ENCODE measurements around the gene SIRT4. TPM values are rescaled to one million over a fixed set of nuclear protein-coding genes. Genes with fewer than 3 reads are reported as not detected.

Gene SIRT4
- total RNA-seq, 1 donor from 2014 or later: 2.7 TPM

- H4K20me1 ChIP-seq (ENCODE audit: insufficient read depth, low read length): no peaks in the 10 kb centered on the region
- Mint-ChIP-seq H3K4me3 (ENCODE audit: unreplicated experiment) (no peak overlapping the region), H3K27me3 (ENCODE audit: low read depth, unreplicated experiment) (no peaks in the 10 kb centered on the region), H3K4me1 (ENCODE audit: low read depth, unreplicated experiment) (no peaks in the 10 kb centered on the region), H3K36me3 (ENCODE audit: low read depth, unreplicated experiment) (peaks cover 3% of the 10 kb centered on the region), H3K9me3 (ENCODE audit: unreplicated experiment) (peaks cover 24% of the 10 kb centered on the region), H3K27ac (ENCODE audit: unreplicated experiment) (no peak overlapping the region)
- no peak overlapping the region for H3K9ac ChIP-seq (ENCODE audit: low read length)
- DNase-seq (ENCODE audit: low read depth) (no peak), FAIRE-seq (no peak)
- H3K4me3 ChIP-seq (ENCODE audit: insufficient read depth, low read depth, low read length): no peak overlapping the region
- H2AFZ ChIP-seq (ENCODE audit: low read depth, low read length): no peak overlapping the region
- no peaks in the 10 kb centered on the region for H3K79me2 ChIP-seq (ENCODE audit: insufficient read depth, low read length)
- no peaks in the 10 kb centered on the region for H3K4me1 ChIP-seq (ENCODE audit: insufficient read depth, low read length)
- no peaks in the 10 kb centered on the region for H3K27me3 ChIP-seq (ENCODE audit: insufficient read depth, low read length)
- H3K9me3 ChIP-seq (ENCODE audit: insufficient read depth, low read depth, low read length): no peaks in the 10 kb centered on the region
- H3K27ac ChIP-seq (ENCODE audit: low read depth, low read length): no peak overlapping the region
- H3K4me2 ChIP-seq (ENCODE audit: low read length): no peak overlapping the region
- no peaks in the 10 kb centered on the region for H3K36me3 ChIP-seq (ENCODE audit: insufficient read depth, low read length)
- no peak for TF ChIP-seq EZH2 (IDR thresholded peaks at IDR 0.05; ENCODE audit: insufficient read depth, low read length)
- no peak for TF ChIP-seq CTCF (IDR thresholded peaks at IDR 0.05; ENCODE audit: insufficient read depth, low read depth, low read length)
Measured at GRCh38 chr12:120337730-120338129, 35.6 kb downstream of the SIRT4 start.

GRCh38 chr12:120339256-120339655 is 37.1 kb downstream of the SIRT4 start:
- no peak overlapping the region for H3K4me3 Mint-ChIP-seq (ENCODE audit: unreplicated experiment)
- H3K27ac Mint-ChIP-seq (ENCODE audit: unreplicated experiment): no peak overlapping the region
- no peaks in the 10 kb centered on the region for H3K9me3 ChIP-seq (ENCODE audit: insufficient read depth, low read depth, low read length)
- H3K4me3 ChIP-seq (ENCODE audit: insufficient read depth, low read depth, low read length): no peak overlapping the region
- no peak overlapping the region for H3K9ac ChIP-seq (ENCODE audit: low read length)
- peaks cover 9% of the 10 kb centered on the region for H3K36me3 Mint-ChIP-seq (ENCODE audit: low read depth, unreplicated experiment)
- no peak overlapping the region for H3K27ac ChIP-seq (ENCODE audit: low read depth, low read length)
- no peak overlapping the region for H2AFZ ChIP-seq (ENCODE audit: low read depth, low read length)
- no peak for DNase-seq (ENCODE audit: low read depth)
- peaks cover 24% of the 10 kb centered on the region for H3K9me3 Mint-ChIP-seq (ENCODE audit: unreplicated experiment)
- no peak overlapping the region for H3K4me2 ChIP-seq (ENCODE audit: low read length)
- H3K27me3 ChIP-seq (ENCODE audit: insufficient read depth, low read length): no peaks in the 10 kb centered on the region
- FAIRE-seq: no peak
- H3K4me1 ChIP-seq (ENCODE audit: insufficient read depth, low read length): no peaks in the 10 kb centered on the region
- no peaks in the 10 kb centered on the region for H3K36me3 ChIP-seq (ENCODE audit: insufficient read depth, low read length)
- no peaks in the 10 kb centered on the region for H3K27me3 Mint-ChIP-seq (ENCODE audit: low read depth, unreplicated experiment)
- H4K20me1 ChIP-seq (ENCODE audit: insufficient read depth, low read length): no peaks in the 10 kb centered on the region
- H3K79me2 ChIP-seq (ENCODE audit: insufficient read depth, low read length): no peaks in the 10 kb centered on the region
- no peaks in the 10 kb centered on the region for H3K4me1 Mint-ChIP-seq (ENCODE audit: low read depth, unreplicated experiment)
- TF ChIP-seq CTCF (IDR thresholded peaks at IDR 0.05; ENCODE audit: insufficient read depth, low read depth, low read length) (no peak), EZH2 (IDR thresholded peaks at IDR 0.05; ENCODE audit: insufficient read depth, low read length) (no peak)

- Histone ChIP-seq H3K4me1 (ENCODE audit: insufficient read depth, low read length) (no peaks in the 10 kb centered on the region), H3K4me3 (ENCODE audit: insufficient read depth, low read depth, low read length) (no peak overlapping the region), H3K79me2 (ENCODE audit: insufficient read depth, low read length) (no peaks in the 10 kb centered on the region), H2AFZ (ENCODE audit: low read depth, low read length) (no peak overlapping the region), H3K27me3 (ENCODE audit: insufficient read depth, low read length) (no peaks in the 10 kb centered on the region), H3K9me3 (ENCODE audit: insufficient read depth, low read depth, low read length) (no peaks in the 10 kb centered on the region), H3K9ac (ENCODE audit: low read length) (no peak overlapping the region), H3K4me2 (ENCODE audit: low read length) (no peak overlapping the region), H4K20me1 (ENCODE audit: insufficient read depth, low read length) (no peaks in the 10 kb centered on the region), H3K36me3 (ENCODE audit: insufficient read depth, low read length) (no peaks in the 10 kb centered on the region), H3K27ac (ENCODE audit: low read depth, low read length) (no peak overlapping the region)
- Mint-ChIP-seq H3K4me3 (ENCODE audit: unreplicated experiment) (no peak overlapping the region), H3K36me3 (ENCODE audit: low read depth, unreplicated experiment) (peaks cover 10% of the 10 kb centered on the region), H3K4me1 (ENCODE audit: low read depth, unreplicated experiment) (no peaks in the 10 kb centered on the region), H3K9me3 (ENCODE audit: unreplicated experiment) (peaks cover 7% of the 10 kb centered on the region), H3K27ac (ENCODE audit: unreplicated experiment) (no peak overlapping the region), H3K27me3 (ENCODE audit: low read depth, unreplicated experiment) (no peaks in the 10 kb centered on the region)
- FAIRE-seq (no peak), DNase-seq (ENCODE audit: low read depth) (no peak)
- TF ChIP-seq CTCF (IDR thresholded peaks at IDR 0.05; ENCODE audit: insufficient read depth, low read depth, low read length) (no peak), EZH2 (IDR thresholded peaks at IDR 0.05; ENCODE audit: insufficient read depth, low read length) (no peak)
Measured at GRCh38 chr12:120342175-120343038, 40.3 kb downstream of the SIRT4 start.
